ENCODE measurements around the gene SNX25.

GRCh38 chr4:185212581-185212980, 3.2 kb downstream of the SNX25 start:
- TF ChIP-seq CTCF (IDR thresholded peaks at IDR 0.05), result no peak
- no peak for TF ChIP-seq EP300 (IDR thresholded peaks at IDR 0.05)
- no peak for TF ChIP-seq POLR2A (IDR thresholded peaks at IDR 0.05)
- TF ChIP-seq POLR2AphosphoS5 (IDR thresholded peaks at IDR 0.05), result no peak
